Measurements from ENCODE around the gene DOCK6.

GRCh38 chr19:11232555-11232954 is 29.8 kb downstream of the DOCK6 start:
- TF ChIP-seq CTCF (conservative IDR thresholded peaks at IDR 0.05; ENCODE audit: low read depth, low read length) (no peak), EZH2 (IDR thresholded peaks at IDR 0.05; ENCODE audit: low read length, unreplicated experiment) (no peak)

All from PC-3 (cell line).